ENCODE results near the gene TNNT1.

TNNT1 gene

GRCh38 chr19:55146078-55146704 is 2.8 kb downstream of the TNNT1 start:
- DNase-seq (ENCODE audit: low read depth in 1 of 2, low spot score in 1 of 2), result no peak

- no peak for DNase-seq (ENCODE audit: low read depth in 1 of 2, low spot score in 1 of 2)
Measured at GRCh38 chr19:55145232-55145631, 3.8 kb downstream of the TNNT1 start.

DNA sequence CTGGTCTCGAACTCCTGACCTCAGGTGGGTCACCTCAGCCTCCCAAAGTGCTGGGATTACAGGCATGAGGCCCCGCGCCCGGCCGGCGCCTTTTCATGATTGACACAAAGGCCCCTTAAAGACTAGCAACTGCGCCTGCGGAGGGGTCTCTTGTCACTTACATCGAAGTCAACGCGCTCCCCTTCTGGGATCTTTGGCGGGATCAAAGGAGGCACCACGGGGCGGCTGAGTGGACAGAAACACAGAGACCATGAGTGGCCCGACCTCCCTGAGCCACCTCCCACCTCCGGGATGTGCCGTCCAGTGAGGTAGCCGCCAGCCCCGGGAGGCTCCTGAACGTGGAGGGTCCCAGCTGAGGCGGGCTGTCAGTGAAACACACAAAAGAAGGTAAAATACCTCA is 7.3 kb downstream of the TNNT1 start:
- no peak for DNase-seq (ENCODE audit: low read depth in 1 of 2, low spot score in 1 of 2)

DNA sequence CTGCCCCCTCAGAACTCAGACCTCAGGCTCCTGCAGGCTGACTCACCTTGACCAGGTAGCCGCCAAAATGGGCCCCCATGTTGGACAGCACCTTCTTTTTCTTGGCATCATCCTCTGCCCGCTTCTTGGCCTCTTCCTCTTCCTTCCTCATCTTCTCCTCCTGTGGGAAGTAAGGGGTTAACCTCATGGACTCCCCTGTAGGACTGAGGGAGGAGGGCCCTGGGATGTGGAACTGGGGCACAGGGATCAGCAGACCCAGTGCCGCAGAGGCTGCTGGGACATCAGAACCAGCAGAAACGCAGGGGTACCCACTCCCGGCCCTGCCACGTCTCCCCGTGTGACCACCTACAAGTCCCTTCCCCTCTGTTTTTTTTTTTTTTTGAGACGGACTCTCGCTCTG is 11.1 kb downstream of the TNNT1 start:
- DNase-seq (ENCODE audit: low read depth in 1 of 2, low spot score in 1 of 2), result no peak

DNA sequence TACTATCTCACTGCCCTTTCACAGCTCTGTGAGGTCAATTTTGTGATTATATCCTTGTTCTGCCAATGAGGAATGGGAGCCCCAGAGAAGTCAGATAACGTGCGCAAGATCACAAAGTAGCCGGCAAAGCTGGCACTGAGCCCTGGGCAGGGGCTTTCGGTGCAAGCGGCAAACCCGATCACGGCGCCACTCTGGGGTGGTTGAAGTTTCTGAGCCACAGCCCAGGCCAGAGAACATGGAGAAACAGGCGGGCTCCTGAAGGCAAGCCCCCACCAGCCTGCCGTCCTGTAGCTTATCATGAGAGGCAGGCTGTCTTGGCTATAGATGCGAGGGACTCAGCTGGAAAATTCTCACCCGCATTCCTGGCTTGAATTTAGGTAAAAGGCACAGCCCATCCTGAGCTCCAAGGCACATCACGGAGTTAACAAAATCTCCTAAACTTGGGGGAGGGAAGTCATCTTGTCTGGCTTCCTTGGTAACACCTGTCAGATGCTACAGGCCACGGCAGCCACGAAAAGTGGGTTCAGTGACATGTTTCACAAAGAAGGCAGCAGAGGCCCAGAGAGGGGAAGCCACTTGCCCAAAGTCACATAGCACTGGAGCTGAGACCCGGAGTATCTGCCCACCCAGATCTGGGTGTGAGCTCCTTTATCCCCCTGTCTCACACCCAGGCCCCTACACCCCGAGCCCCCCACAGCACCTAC is 12.5 kb downstream of the TNNT1 start:
- no peak for DNase-seq (ENCODE audit: low read depth in 1 of 2, low spot score in 1 of 2)

- no peak for DNase-seq (ENCODE audit: low read depth in 1 of 2, low spot score in 1 of 2)
Measured at GRCh38 chr19:55134736-55135135, 14.3 kb downstream of the TNNT1 start.

DNA sequence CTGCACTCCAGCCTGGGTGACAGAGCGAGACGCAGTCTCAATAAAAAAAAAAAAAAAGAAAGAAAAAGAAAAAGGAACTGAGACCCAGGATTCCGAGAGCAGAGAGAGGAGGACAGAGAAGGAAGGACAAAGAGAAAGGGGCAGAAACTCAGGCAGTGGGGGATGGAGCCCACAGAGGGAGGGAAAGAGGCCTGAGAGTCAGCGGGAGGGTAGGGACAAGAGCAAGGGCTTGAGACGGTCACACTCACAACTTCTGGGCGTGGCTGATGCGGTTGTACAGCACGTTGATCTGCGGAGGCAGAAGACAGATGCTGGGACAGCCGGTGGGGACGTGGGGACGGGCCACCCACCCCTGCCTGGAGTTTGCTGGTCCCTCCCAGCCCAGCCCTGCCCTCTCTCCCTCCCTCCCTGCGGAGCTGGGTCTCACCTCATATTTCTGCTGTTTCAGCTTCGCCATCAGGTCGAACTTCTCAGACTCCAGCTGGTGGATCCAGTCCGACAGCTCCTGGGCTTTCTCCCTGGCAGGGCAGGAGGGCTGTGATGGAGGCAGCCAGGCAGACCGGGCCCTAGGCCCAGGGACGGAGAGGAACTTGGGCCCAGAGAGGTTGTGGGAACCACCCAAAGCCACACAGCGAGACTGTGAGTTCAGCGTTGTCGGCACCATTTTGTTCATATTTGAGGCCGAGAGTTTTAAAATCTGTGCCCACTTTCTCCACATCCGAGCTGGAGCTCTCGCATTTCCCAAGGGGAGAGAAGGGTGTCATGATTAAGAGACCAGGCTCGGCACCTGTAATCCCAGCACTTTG is 15.2 kb downstream of the TNNT1 start:
- DNase-seq (ENCODE audit: low read depth in 1 of 2, low spot score in 1 of 2), result no peak

- no peak for DNase-seq (ENCODE audit: low read depth in 1 of 2, low spot score in 1 of 2)
Measured at GRCh38 chr19:55132453-55133129, 16.4 kb downstream of the TNNT1 start.

- DNase-seq (ENCODE audit: low read depth in 1 of 2, low spot score in 1 of 2), result no peak
Measured at GRCh38 chr19:55131421-55131820, 17.6 kb downstream of the TNNT1 start.

GRCh38 chr19:55119053-55119452 is 30.0 kb downstream of the TNNT1 start:
- DNase-seq (ENCODE audit: low read depth in 1 of 2, low spot score in 1 of 2), result no peak

DNA sequence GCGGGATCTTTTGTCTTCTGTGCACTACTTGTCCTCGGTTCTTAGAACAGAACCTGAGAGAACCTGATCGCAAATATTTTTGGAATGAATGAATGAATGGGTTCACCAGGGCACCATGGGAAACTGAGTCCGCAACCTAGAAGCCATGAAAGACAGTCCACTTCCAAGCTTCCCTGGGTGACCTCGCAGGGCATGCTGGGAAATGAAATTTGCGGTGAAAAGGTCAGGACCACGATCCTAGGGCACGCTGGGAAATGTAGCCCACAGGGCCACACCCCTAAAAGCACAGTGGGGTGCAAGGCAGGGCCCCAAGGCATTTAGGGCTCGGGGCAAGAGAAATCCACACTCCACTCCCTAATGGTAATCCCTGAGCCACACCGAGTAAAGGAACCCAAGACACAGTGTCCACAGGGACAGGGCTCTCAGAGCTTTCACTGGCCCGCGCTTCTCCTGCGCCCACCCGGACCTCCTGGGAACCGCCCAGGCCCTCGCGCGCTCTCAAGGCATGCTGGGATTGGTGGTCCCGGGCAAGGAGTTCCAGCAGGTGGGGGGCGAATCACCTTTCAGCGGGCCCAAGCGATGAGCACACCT is 30.5 kb downstream of the TNNT1 start:
- no peak for DNase-seq (ENCODE audit: low read depth in 1 of 2, low spot score in 1 of 2)

GRCh38 chr19:55117663-55118391 is 31.2 kb downstream of the TNNT1 start:
- DNase-seq (ENCODE audit: low read depth in 1 of 2, low spot score in 1 of 2), result peak; percentile 94 to 95

GRCh38 chr19:55116859-55117662 is 31.9 kb downstream of the TNNT1 start, which contains the start of gene PPP1R12C:
Gene PPP1R12C (minus strand): TSS chr19:55117637. CDS start chr19:55117543, 94 bp downstream.
- DNase-seq (ENCODE audit: low read depth in 1 of 2, low spot score in 1 of 2), result no peak

DNA sequence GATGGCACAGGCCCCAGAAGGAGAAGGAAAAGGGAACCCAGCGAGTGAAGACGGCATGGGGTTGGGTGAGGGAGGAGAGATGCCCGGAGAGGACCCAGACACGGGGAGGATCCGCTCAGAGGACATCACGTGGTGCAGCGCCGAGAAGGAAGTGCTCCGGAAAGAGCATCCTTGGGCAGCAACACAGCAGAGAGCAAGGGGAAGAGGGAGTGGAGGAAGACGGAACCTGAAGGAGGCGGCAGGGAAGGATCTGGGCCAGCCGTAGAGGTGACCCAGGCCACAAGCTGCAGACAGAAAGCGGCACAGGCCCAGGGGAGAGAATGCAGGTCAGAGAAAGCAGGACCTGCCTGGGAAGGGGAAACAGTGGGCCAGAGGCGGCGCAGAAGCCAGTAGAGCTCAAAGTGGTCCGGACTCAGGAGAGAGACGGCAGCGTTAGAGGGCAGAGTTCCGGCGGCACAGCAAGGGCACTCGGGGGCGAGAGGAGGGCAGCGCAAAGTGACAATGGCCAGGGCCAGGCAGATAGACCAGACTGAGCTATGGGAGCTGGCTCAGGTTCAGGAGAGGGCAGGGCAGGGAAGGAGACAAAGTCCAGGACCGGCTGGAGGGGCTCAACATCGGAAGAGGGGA is 32.7 kb downstream of the TNNT1 start:
- DNase-seq (ENCODE audit: low read depth in 1 of 2, low spot score in 1 of 2), result peak in 1 of 2 donors; percentile 20

DNA sequence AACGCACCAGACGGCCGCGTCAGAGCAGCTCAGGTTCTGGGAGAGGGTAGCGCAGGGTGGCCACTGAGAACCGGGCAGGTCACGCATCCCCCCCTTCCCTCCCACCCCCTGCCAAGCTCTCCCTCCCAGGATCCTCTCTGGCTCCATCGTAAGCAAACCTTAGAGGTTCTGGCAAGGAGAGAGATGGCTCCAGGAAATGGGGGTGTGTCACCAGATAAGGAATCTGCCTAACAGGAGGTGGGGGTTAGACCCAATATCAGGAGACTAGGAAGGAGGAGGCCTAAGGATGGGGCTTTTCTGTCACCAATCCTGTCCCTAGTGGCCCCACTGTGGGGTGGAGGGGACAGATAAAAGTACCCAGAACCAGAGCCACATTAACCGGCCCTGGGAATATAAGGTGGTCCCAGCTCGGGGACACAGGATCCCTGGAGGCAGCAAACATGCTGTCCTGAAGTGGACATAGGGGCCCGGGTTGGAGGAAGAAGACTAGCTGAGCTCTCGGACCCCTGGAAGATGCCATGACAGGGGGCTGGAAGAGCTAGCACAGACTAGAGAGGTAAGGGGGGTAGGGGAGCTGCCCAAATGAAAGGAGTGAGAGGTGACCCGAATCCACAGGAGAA is 33.5 kb downstream of the TNNT1 start:
- peak in 1 of 2 donors; percentile 85 for DNase-seq (ENCODE audit: low read depth in 1 of 2, low spot score in 1 of 2)

- DNase-seq (ENCODE audit: low read depth in 1 of 2, low spot score in 1 of 2), result no peak
Measured at GRCh38 chr19:55114566-55115145, 34.4 kb downstream of the TNNT1 start.

DNA sequence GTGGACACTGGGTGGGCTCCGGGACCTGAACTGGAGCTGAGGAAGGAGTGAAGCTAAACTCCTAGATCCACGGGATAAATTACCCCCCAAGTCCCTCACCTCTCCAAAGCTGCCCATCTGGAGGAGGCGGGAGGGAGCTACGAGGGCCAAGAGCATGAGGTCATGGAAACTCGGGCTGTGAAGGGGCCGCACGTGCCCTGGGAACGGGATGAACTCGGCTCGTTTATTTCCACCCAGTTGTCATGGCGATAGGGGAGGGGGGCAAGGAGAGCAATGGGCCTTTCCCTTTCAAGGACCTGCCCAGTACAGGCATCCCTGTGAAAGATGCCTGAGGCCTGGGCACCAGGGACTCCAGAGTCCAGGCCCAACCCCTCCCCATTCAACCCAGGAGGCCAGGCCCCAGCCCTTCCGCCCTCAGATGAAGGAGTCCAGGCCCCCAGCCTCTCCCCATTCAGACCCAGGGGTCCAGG is 35.4 kb downstream of the TNNT1 start:
- no peak for DNase-seq (ENCODE audit: low read depth in 1 of 2, low spot score in 1 of 2)
